HG03280 (cell line): ENCODE data around the gene ARMC6.

Source experiments
- ATAC-seq: cut with Tn5 transposase; IDR thresholded peaks from one replicate; pipeline ENCODE4 v1.9.1; 2021; ENCODE audit warnings: mild to moderate bottlenecking, moderate library complexity; ENCODE audit not compliant: unreplicated experiment

ARMC6 gene

GRCh38 chr19:19033426-19034203 is at the start of gene ARMC6, which contains the start of gene SUGP2:
ARMC6 (plus strand) TSS chr19:19033603; CDS start chr19:19034210, 607 bp downstream.
SUGP2 (minus strand) TSS chr19:19033517; CDS start chr19:19031071, 2,446 bp downstream.
- peak; percentile 76 for ATAC-seq

GRCh38 chr19:18984251-18984650 is 49.2 kb upstream of the ARMC6 start:
- no peak for ATAC-seq

- no peak for ATAC-seq
These were observed 48.1 kb upstream of the ARMC6 start for GRCh38 chr19:18985257-18985656.

- no peak for ATAC-seq
These were observed 45.9 kb upstream of the ARMC6 start for GRCh38 chr19:18987456-18987855.

GRCh38 chr19:18989316-18989715 is 44.1 kb upstream of the ARMC6 start:
- no peak for ATAC-seq

GRCh38 chr19:18990128-18990708 is 43.2 kb upstream of the ARMC6 start:
- no peak for ATAC-seq

GRCh38 chr19:18991006-18991405 is 42.4 kb upstream of the ARMC6 start:
- ATAC-seq = no peak

- ATAC-seq = no peak
These were observed 41.9 kb upstream of the ARMC6 start for GRCh38 chr19:18991468-18991867.

- ATAC-seq = no peak
These were observed 40.7 kb upstream of the ARMC6 start for GRCh38 chr19:18992696-18993095.

GRCh38 chr19:18993115-18993514 is 40.3 kb upstream of the ARMC6 start:
- ATAC-seq = no peak

- ATAC-seq = no peak
These were observed 37.6 kb upstream of the ARMC6 start for GRCh38 chr19:18995804-18996241.

- ATAC-seq = no peak
These were observed 37.1 kb upstream of the ARMC6 start for GRCh38 chr19:18996351-18996750.

GRCh38 chr19:18996796-18997394 is 36.5 kb upstream of the ARMC6 start:
- ATAC-seq = no peak

GRCh38 chr19:18998276-18998675 is 35.1 kb upstream of the ARMC6 start:
- no peak for ATAC-seq

- no peak for ATAC-seq
These were observed 34.2 kb upstream of the ARMC6 start for GRCh38 chr19:18999016-18999758.

GRCh38 chr19:18999896-19000620 is 33.3 kb upstream of the ARMC6 start:
- no peak for ATAC-seq

GRCh38 chr19:19004144-19004543 is 29.3 kb upstream of the ARMC6 start:
- no peak for ATAC-seq

GRCh38 chr19:19006213-19006612 is 27.2 kb upstream of the ARMC6 start:
- no peak for ATAC-seq

GRCh38 chr19:19009951-19010350 is 23.5 kb upstream of the ARMC6 start:
- no peak for ATAC-seq

- no peak for ATAC-seq
These were observed 22.9 kb upstream of the ARMC6 start for GRCh38 chr19:19010551-19010950.

- no peak for ATAC-seq
These were observed 12.3 kb upstream of the ARMC6 start for GRCh38 chr19:19021115-19021514.
